K562 (cell line): ENCODE data around the gene MTMR3. TPM values are rescaled to one million over a fixed set of nuclear protein-coding genes. Genes with fewer than 3 reads are reported as not detected.
A peak's percentile ranks its signal among the peaks of the same experiment; 100 is the strongest.

Source experiments
- ATAC-seq: fragments of 200-7000 bp; cut with Tn5 transposase; 3 replicates; pipeline ENCODE4 v1.9.1; 2020; ENCODE audit warnings: moderate library complexity
- BruUV-seq: library from RNA; stranded (reverse); fragments of 400-500 nt; replicated peaks from 2 replicates; lab custom pipeline; 2021; lab: Mats Ljungman, UMichigan
- CTCF ChIA-PET: fragments of 300-600 bp; formaldehyde crosslinking; extraction: SDS; loops from one replicate; lab custom pipeline; 2021; ENCODE audit warnings: low intra/inter-chr PET ratio; lab: Yijun Ruan, JAX
- POLR2A ChIA-PET: fragments of 300-600, 350-650 bp; sonication (Branson Sonifier 250); formaldehyde crosslinking; extraction: SDS; loops from one replicate; lab custom pipeline; 2021; ENCODE audit warnings: antibody characterized with exemption, inconsistent platforms; lab: Yijun Ruan, JAX
- DNase-seq, 4 experiments: peaks; one replicate each; pipeline versions ENCODE4 v3.0.0 to v3.0.0-alpha.2; 2011 to 2018; ENCODE audit warnings: low spot score in 3 of 4, mixed read lengths in 3 of 4; ENCODE audit errors: extremely low read depth in 1 of 4
- FAIRE-seq: peaks from 2 replicates; lab custom pipeline; 2011; peaks lifted over from hg19 to GRCh38; lab: Jason Lieb, UNC
- H2AFZ ChIP-seq: 2 replicates; pipeline ENCODE4 v1.6.0; 2011; ENCODE audit warnings: low read depth, low read length, control low read depth, inconsistent platforms
- H3K27ac ChIP-seq: fragments of 200-600 bp; 3 replicates; pipeline ENCODE4 v1.8.0; 2011; ENCODE audit warnings: low read depth, mild to moderate bottlenecking, control low read depth, inconsistent platforms, low read length, moderate library complexity, mixed read lengths; ENCODE audit errors: extremely low read depth
- H3K27me3 ChIP-seq, 2 experiments: fragments of 300-600 bp in 1 of 2; 2 replicates in 1 of 2; 3 replicates in 1 of 2; pipeline versions ENCODE4 v1.6.0 to v1.8.0; 2011; ENCODE audit warnings: inconsistent platforms in 2 of 2, low read length in 2 of 2, mild to moderate bottlenecking in 1 of 2, mixed read lengths in 1 of 2, moderate library complexity in 1 of 2; ENCODE audit not compliant: control insufficient read depth in 2 of 2, insufficient read depth in 2 of 2
- H3K36me3 ChIP-seq: fragments of 300-600 bp; 3 replicates; pipeline ENCODE4 v1.8.0; 2011; ENCODE audit warnings: mild to moderate bottlenecking, low read length, inconsistent platforms; ENCODE audit not compliant: control insufficient read depth, insufficient read depth
- H3K4me1 ChIP-seq, 2 experiments: fragments of 200-600 bp in 1 of 2; replicated peaks in 1 of 2; 2 replicates in 1 of 2; 3 replicates in 1 of 2; pipeline versions ENCODE4 v1.5.1 to v1.8.0; 2011; ENCODE audit warnings: inconsistent platforms in 2 of 2, low read length in 2 of 2, mild to moderate bottlenecking in 1 of 2, mixed read lengths in 1 of 2, moderate library complexity in 1 of 2; ENCODE audit not compliant: control insufficient read depth in 2 of 2, insufficient read depth in 2 of 2
- H3K4me2 ChIP-seq: 2 replicates; pipeline ENCODE4 v1.6.1; 2011; ENCODE audit warnings: low read length, control low read depth, inconsistent platforms, mixed read lengths; ENCODE audit not compliant: insufficient read depth
- H3K4me3 ChIP-seq: fragments of 200-600 bp; sonication (generic), shearing (Covaris generic); 2 replicates; pipeline ENCODE4 v1.5.1; 2016; ENCODE audit warnings: control low read depth, inconsistent platforms
- H3K79me2 ChIP-seq: fragments of 200-600 bp; 3 replicates; pipeline ENCODE4 v1.8.0; 2011; ENCODE audit warnings: low read length, inconsistent platforms; ENCODE audit not compliant: control insufficient read depth, insufficient read depth
- H3K9ac ChIP-seq, 2 experiments: 2 replicates each; pipeline versions ENCODE4 v1.6.0 to v1.6.1; 2011; ENCODE audit warnings: low read depth in 2 of 2, low read length in 2 of 2, control low read depth in 1 of 2, inconsistent platforms in 1 of 2, mild to moderate bottlenecking in 1 of 2, mixed read lengths in 1 of 2; ENCODE audit not compliant: insufficient read depth in 1 of 2
- H3K9me1 ChIP-seq: one replicate; pipeline ENCODE4 v1.6.0; 2011; ENCODE audit warnings: inconsistent platforms, mild to moderate bottlenecking, low read length, moderate library complexity; ENCODE audit not compliant: control insufficient read depth, insufficient read depth
- H3K9me3 ChIP-seq: replicated peaks from 2 replicates; pipeline ENCODE4 v1.5.1; 2011; ENCODE audit warnings: low read depth, low read length, inconsistent platforms; ENCODE audit not compliant: control insufficient read depth, insufficient read depth
- H4K20me1 ChIP-seq: replicated peaks from 2 replicates; pipeline ENCODE4 v1.6.1; 2011; ENCODE audit warnings: low read length, inconsistent platforms, mixed read lengths; ENCODE audit not compliant: control insufficient read depth, insufficient read depth
- C11orf30 ChIP-seq: fragments of 450-650 bp; IDR thresholded peaks from 2 replicates; pipeline ENCODE4 v1.6.1; 2016; ENCODE audit warnings: low read depth, mild to moderate bottlenecking
- MXD1 ChIP-seq: fragments of 250-450 bp; sonication (Bioruptor Pico); IDR thresholded peaks from 2 replicates; pipeline ENCODE4 v1.8.0; 2021; ENCODE audit warnings: borderline replicate concordance, mild to moderate bottlenecking, moderate library complexity; ENCODE audit not compliant: poor library complexity, severe bottlenecking
- NR4A1 ChIP-seq, 2 experiments: fragments of 250-450 bp in 1 of 2; fragments of 450-650 bp in 1 of 2; sonication (Bioruptor Pico) in 1 of 2; IDR thresholded peaks; 2 replicates each; pipeline versions ENCODE4 v1.4.0 to v1.6.1; 2016 to 2020; ENCODE audit warnings: mild to moderate bottlenecking in 2 of 2, missing compliant biosample characterization in 1 of 2, missing genetic modification characterization in 1 of 2, moderate library complexity in 1 of 2
- PPARD ChIP-seq: fragments of 250-450 bp; sonication (Bioruptor Pico); IDR thresholded peaks from 2 replicates; pipeline ENCODE4 v1.8.0; 2022; ENCODE audit warnings: inconsistent platforms, mild to moderate bottlenecking, moderate library complexity
- PRMT5 ChIP-seq: sonication (generic); formaldehyde crosslinking; IDR thresholded peaks from 2 replicates; pipeline ENCODE4 v1.5.0; 2020; ENCODE audit warnings: missing genetic modification reagents
- TFAM ChIP-seq: fragments of 250-450 bp; sonication (Bioruptor Pico); conservative IDR thresholded peaks from 2 replicates; pipeline ENCODE4 v1.5.0; 2021; ENCODE audit warnings: mild to moderate bottlenecking, moderate library complexity
- U2AF2 ChIP-seq: fragments of 200-400 bp; formaldehyde crosslinking; optimal IDR thresholded peaks from 2 replicates; pipeline ENCODE3; 2017; ENCODE audit warnings: low read depth, mild to moderate bottlenecking, low read length
- ZNF311 ChIP-seq: fragments of 250-450 bp; sonication (Bioruptor Pico); IDR thresholded peaks from 2 replicates; pipeline ENCODE4 v1.4.0; 2020; ENCODE audit warnings: mild to moderate bottlenecking, moderate library complexity
- ZNF316 ChIP-seq: fragments of 450-650 bp; IDR thresholded peaks from 2 replicates; pipeline ENCODE4 v1.6.1; 2016
- ZNF511 ChIP-seq: sonication (generic); formaldehyde crosslinking; IDR thresholded peaks from 2 replicates; pipeline ENCODE4 v1.8.0; 2022; ENCODE audit warnings: mild to moderate bottlenecking, missing genetic modification reagents
- WGBS: fragments of 100-300 bp; shearing (Covaris generic); methylation state at CpG from one replicate; pipeline ENCODE4 v1.1.6; 2016; ENCODE audit warnings: low coverage, mixed read lengths; ENCODE audit not compliant: insufficient coverage; ENCODE audit errors: missing lambda C conversion rate; 5-methylcytosine and 5-hydroxymethylcytosine counted together
- in situ Hi-C: fragments of 300-500 bp; cut with MboI; formaldehyde crosslinking; loops from 4 replicates; pipeline ENCODE4 v1.15.0; 2018; ENCODE audit warnings: inconsistent platforms, mixed read lengths
- intact Hi-C: fragments of 100-400 bp; cut with micrococcal nuclease; formaldehyde crosslinking; loops from 2 replicates; pipeline ENCODE4 v1.14.2; 2022
- polyA plus RNA-seq, 8 experiments: library from polyadenylated mRNA; depleted of rRNA in 4 of 8; stranded (reverse) in 5 of 8; unstranded in 3 of 8; fragments of >200 nt; fragmentation: Nextera tagmentation in 2 of 8; fragmentation: Illumina TruSeq in 1 of 8; extraction: Ambion mirVana in 2 of 8; extraction: Trizol in 1 of 8; gene quantifications; 2 replicates each; pipeline versions ENCODE4 v1.2.1 to v1.2.3, GENCODE V29; 2011 to 2014; ENCODE audit warnings: inconsistent platforms in 1 of 8, missing spikeins in 1 of 8
- total RNA-seq, 7 experiments: library from RNA; depleted of rRNA in 6 of 7; stranded (reverse); fragments of >200 nt in 6 of 7; fragmentation: Illumina TruSeq in 2 of 7; extraction: Trizol in 2 of 7; gene quantifications; 2 replicates each; pipeline versions ENCODE4 v1.2.1 to v1.2.3, GENCODE V29; 2011 to 2021; ENCODE audit warnings: low replicate concordance in 1 of 7

Gene MTMR3
- total and polyA plus RNA-seq, 9 of the 15 experiments (the other 6 are each of a cell fraction or from before 2014, with no cell fraction given) = 1.6 to 13.7 (median 7.9) TPM

DNA sequence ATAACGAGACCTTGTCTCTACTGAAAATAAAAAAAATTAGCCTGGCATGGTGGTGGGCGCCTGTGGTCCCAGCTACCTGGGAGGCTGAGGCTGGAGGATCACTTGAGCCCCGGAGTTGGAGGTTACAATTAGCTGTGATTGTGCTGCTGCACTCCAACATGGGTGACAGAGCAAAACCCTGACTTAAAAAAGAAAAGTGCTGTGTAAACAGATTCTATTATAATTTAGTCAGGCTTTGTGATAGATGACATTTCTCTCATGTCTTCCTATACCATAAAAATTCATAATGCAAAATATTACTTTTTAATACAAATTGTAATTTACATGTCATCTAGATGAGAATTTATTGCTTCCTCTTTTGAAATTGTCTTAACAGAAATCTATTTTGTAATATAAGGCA, 94.1 kb downstream of the MTMR3 start:
- ChIA-PET CTCF (no interaction called here), POLR2A (no interaction called here)
- in situ Hi-C loops (no loop called here), intact Hi-C loops (no loop called here)
- Histone ChIP-seq H3K4me2 (no peak overlapping the region), H3K9me3 (no peaks in the 10 kb centered on the region), H3K79me2 (no peaks in the 10 kb centered on the region), H3K27ac (no peak overlapping the region), H3K27me3 (no peaks in the 10 kb centered on the region), H3K9ac (no peak overlapping the region), H3K4me1 (no peaks in the 10 kb centered on the region), H3K36me3 (peaks cover 8% of the 10 kb centered on the region; the same call in 1 of the 3 replicates), H4K20me1 (no peaks in the 10 kb centered on the region), H2AFZ (no peak overlapping the region), H3K4me3 (no peak overlapping the region), H3K9me1 (no peaks in the 10 kb centered on the region)
- no peak for FAIRE-seq
- BruUV-seq = no TSS peak
- WGBS = 68% methylated on average over 2 of the region's 3 CpGs
- TF ChIP-seq PRMT5 (CRISPR knock-in tag) (no peak), ZNF316 (peak; percentile 61), ZNF311 (no peak), C11orf30 (0 out of 2 replicates have a peak, but pooled peaks have one; percentile 23), NR4A1 (CRISPR knock-in tag; IDR thresholded peaks at IDR 0.05) (no peak), NR4A1 (tag; IDR thresholded peaks at IDR 0.05) (no peak), PPARD (no peak), MXD1 (CRISPR knock-in tag) (no peak), U2AF2 (no peak), TFAM (CRISPR knock-in tag) (no peak), ZNF511 (CRISPR knock-in tag) (no peak)
- DNase-seq = no peak
- ATAC-seq = no peak
